IPS DF 19.7 (cell line): ENCODE results near the gene FOXD1.
"Not testable (repeated sequence)": the region's sequence is repeated elsewhere in the genome, so short reads cannot be mapped to it uniquely, and the experiment has no call there.

Experiments
- DNase-seq: peaks from one replicate; pipeline ENCODE4 v3.0.0-alpha.2; 2013; ENCODE audit warnings: low read depth, low spot score

The FOXD1 gene

DNA sequence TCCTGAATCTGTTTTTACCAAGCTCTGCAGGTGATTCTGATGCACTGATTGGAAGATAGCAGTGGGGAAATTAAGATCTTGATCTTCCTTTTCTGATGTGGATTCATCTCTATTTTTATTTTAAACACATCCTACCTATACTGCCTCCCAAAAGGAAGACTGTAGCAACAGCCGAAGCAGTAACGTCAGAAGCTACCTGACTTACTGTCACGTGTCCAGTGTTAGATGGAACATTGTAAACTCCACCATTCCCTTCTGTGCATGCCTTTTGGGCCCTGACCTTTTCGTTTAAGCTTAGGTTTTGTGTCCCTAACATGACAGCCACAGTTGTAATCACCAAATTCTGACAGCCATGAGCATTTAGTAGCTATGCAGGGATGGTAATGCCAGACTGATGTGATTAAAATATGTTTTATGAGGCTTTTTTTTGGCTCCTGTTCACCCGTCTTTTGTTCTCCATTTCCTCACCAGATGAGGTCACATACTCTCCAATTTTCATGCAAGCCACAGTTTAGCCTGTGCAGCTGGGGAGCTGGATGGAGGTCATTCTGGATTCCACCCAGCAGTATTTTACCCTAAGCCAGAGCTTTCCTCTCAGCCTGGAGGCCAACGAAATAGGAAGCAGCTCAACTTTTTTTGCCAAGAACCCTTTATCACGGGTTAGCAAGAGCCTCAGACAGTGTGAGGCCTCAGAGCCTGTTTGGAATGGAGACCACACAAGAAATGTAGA, 15.6 kb upstream of the FOXD1 start:
- DNase-seq = no peak

GRCh38 chr5:73460133-73460532, 11.6 kb upstream of the FOXD1 start:
- DNase-seq = no peak

GRCh38 chr5:73459366-73459765, 10.8 kb upstream of the FOXD1 start:
- no peak for DNase-seq

DNA sequence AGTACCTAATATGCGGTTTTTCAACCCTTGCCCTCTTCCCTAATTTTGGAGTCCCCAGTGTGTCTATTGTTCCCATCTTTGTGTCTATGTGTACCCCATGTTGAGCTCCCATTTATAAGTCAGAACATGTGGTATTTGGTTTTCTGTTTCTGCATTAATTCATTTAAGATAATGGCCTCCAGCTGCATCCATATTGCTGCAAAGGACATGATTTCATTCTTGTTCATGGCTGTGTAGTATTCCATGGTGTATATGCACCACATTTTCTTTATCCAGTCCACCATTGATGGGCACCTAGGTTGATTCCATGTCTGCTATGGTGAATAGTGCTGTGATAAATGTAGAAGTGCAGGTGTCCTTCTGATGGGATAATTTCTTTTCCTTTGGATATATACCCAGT, 7.9 kb upstream of the FOXD1 start:
- DNase-seq = not testable (repeated sequence)

GRCh38 chr5:73454379-73455036, 5.9 kb upstream of the FOXD1 start:
- DNase-seq = peak; percentile 90

GRCh38 chr5:73452215-73452614, 3.6 kb upstream of the FOXD1 start:
- DNase-seq = no peak

DNA sequence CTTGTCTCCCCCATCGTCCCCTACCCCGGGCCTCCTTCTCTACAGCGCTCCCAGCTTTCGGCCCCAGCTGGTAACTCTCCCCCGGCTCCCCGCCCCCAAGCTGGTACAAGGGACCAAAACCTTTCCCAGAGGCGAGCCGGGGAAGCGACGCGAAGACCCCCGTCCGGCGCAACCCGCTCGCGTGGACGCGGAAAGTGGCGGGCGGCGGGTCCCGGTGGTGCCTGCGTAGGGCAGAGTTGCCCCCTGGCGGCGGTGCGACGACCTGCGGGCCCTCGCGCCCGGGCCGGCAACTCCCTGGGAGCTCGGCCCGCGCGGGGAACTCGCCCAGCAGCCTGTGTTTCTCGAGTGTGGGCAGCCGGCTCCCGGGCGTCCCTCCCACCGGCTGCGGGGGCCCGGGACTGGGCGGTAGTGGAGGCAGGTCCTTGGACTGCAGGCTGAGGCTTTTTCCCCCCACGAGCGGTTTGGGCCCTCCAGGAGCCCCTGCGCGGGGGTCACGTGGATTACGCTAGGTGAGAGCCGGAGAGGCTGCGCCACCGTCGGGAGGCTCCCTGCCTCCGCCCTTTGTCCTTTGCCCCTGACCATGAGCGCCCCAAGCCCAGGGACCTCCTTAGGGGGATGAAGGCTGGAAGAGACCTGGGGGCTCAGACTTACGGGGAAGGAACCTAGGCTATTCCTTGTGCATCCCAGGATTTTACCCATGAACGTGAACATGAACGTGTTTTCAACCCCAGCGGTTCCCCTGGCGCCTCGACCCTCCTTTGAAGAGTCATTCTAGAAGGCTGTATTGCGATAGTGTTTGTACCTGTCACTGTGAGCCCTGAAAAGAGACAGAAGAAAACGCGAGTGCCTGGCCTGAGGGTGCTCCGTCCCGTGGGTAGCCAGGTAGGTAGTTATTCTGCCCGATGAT, 2.9 kb upstream of the FOXD1 start:
- no peak for DNase-seq

DNA sequence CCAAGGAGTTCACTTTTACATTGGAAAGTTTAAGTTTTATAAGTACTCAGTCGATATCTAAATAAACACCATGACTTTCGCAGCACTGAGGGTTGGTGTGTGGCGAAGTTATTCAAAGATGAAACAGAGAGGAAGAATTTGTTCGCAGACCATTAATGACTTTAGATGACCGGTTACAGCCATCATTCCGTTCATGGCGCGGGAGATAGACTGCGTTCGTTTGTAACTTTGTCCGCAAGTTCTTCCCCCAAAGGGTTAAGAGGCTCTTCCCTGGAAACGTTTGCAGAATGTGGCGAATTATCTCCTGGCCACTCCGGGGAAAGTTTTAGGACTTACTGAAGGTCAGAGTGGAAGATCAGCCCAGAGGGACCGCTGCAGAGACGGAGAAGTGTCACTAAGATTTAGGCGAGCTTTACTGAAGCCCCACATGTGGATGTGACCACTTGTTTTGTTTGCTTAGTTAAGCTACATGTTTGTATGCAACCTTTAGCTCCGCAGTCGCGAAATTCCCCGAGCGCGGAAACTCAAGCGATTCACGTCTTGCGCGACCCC, 2.2 kb upstream of the FOXD1 start:
- no peak for DNase-seq

DNA sequence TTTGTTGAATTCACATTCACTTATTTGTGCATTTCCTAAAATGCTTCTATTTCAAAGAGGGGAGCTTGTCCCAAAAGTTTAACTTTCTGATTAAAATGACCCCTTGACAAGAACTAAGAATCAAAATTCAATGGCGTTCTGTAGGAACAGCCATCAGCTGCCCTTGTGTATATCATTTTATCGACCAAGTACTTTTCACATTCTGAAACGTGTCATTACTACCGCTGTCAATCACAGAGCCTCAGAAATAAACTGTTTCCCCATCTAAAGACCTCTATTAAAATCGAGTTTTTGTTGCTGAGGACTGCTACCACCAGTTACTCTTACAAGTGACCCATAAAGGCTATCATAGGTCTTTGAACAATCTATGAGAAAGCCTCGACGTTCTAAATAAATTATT, 1.6 kb upstream of the FOXD1 start:
- no peak for DNase-seq

DNA sequence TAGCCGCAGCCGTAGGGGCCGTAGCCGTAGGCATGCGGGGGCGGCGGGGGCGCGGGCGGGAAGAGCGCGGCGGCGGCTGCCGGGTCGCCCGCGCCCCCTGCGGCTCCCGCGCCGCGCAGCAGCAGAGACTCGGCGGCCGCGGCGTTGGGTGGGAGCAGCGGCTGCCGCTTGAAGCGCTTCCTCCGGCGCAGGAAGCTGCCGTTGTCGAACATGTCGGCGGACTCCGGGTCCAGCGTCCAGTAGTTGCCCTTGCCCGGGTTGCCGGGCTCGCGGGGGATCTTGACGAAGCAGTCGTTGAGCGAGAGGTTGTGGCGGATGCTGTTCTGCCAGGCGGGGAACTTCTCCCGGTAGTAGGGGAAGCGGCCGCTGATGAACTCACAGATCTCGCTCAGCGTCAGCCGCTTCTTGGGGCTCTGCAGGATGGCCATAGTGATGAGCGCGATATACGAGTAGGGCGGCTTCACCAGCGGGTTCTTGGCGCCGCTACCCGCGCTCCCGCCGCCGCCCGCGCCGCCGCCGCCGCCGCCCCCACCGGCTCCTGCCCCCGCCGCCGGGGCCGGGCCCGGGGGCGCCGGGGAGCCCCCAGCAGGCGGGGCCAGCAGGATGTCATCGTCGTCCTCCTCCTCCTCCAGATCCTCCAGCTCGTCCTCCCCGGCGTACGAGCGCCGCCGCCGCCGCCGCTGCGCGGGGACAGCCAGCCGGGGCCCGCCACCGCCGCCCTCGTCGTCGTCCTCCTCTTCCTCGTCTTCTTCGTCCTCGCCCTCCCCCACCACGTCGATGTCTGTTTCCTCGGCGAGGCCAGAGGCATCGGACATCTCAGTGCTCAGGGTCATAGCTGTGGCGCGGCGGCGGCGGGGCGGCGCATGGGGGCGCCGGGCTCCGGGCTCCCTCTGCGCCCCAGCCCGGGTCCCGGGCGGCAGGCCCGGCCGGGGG, 781 bp downstream of the FOXD1 start:
- no peak for DNase-seq

GRCh38 chr5:73446631-73447529, 1.7 kb downstream of the FOXD1 start:
- DNase-seq = no peak

GRCh38 chr5:73445665-73446630, 2.6 kb downstream of the FOXD1 start:
- no peak for DNase-seq

DNA sequence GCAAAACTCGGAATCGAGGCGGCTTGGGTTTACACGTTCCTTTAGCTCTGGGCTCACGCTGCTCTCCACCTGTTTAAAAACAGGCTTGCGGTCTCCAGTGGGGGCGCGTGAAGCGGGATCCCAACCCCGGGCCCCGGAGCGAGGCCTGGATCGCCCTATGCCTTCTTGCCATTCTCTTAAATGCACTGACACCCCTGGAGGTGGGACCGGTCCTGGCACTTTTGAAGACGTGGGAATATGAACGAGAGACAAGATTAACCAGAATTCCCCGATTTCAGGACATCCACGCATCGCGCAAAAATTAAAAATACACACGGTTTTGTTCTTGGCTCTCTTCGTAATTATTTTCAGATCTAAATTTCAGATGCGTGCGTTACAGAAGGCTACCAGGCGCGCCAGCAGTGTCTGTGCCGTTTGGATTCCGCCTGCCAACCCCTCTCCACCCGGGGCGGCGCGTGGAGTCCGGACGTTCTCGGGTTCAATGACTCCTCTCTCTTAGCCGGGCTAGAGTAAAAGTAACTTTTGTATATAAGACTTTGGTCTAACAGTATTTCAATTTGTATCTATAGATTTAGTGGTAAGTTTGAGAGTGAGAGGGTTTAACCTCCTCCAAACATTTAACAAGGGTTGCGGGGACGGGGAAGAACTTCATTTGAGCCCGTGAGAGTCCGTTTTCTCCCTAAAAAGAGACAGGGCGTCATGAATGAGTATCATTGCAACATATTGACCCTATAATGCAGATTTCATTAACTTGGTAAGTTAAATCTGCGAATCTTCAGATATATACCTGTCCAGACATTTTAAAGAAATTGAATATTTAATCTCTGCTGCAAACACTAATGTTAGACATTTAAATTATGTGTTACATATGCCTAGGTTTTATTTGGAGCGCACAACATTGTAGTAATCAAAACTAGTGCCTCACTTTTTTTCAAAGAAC, 3.8 kb downstream of the FOXD1 start:
- DNase-seq = no peak

DNA sequence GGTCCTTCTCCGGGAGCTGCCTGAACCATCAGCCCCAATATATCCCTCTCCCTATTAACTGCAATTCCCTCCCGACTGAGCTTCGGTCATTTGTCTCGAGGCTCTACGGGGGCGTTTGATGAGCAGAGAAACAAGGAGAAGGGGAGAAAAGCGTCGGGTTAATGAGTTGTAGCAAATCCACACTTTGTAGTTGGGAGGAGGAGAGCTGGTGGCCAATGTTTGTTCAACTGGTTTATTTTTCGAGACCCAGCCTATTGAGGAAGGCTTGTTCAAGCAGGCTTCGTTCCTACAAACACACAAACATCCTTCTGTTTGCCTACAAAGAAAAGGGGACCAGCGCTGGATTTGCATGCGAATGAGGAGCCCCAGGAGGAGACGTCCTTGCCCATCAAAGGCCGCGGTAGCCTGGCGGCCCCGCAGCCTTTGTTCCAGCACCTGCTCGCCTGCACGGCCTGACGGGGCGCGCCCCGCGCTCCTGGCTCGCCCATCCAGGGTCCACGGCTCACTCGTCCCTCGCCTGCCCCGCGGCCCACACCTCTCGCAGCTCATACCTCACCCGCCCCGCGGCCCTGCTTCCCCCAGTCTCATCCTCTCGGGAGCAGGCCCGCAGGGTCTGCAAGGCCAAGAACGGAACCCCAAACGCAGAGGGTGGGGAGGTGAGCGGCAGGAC, 4.6 kb downstream of the FOXD1 start:
- DNase-seq = peak; percentile 83

GRCh38 chr5:73442996-73443627, 5.5 kb downstream of the FOXD1 start:
- no peak for DNase-seq

- DNase-seq = no peak
These were observed 6.3 kb downstream of the FOXD1 start for GRCh38 chr5:73442231-73442811.
